SK-N-MC (cell line): ENCODE data around the gene AP1G1.

Experiments used
- EZH2 ChIP-seq: fragments of 200-600 bp; sonication (generic); IDR thresholded peaks from one replicate; pipeline ENCODE4 v1.6.1; 2017; ENCODE audit warnings: antibody characterized with exemption
- FOXP2 ChIP-seq: optimal IDR thresholded peaks from 2 replicates; pipeline ENCODE3; 2011; ENCODE audit warnings: mild to moderate bottlenecking, moderate library complexity; ENCODE audit not compliant: insufficient read depth; ENCODE audit errors: extremely low read length, control extremely low read depth
- POLR2AphosphoS5 ChIP-seq: IDR thresholded peaks from 2 replicates; pipeline ENCODE4 v1.6.1; 2012; ENCODE audit warnings: mild to moderate bottlenecking, low read depth, low read length, borderline replicate concordance

- TF ChIP-seq POLR2AphosphoS5 (no peak), EZH2 (no peak), FOXP2 (no peak)
These were observed 107.8 kb downstream of the AP1G1 start for GRCh38 chr16:71700831-71701230.
